Brain microvascular endothelial cell (primary cell): ENCODE results near the gene IMPA2.
A peak's percentile ranks its signal among the peaks of the same experiment; 100 is the strongest.

Experiments used
- DNase-seq: peaks from one replicate; pipeline ENCODE4 v3.0.0-alpha.2; 2020
- H3K27ac ChIP-seq: fragments of 250-450 bp; sonication (Bioruptor Pico); 2 replicates; pipeline ENCODE4 v1.5.1; 2020; ENCODE audit warnings: mild to moderate bottlenecking, moderate library complexity
- H3K27me3 ChIP-seq: fragments of 250-450 bp; sonication (Bioruptor Pico); replicated peaks from 2 replicates; pipeline ENCODE4 v1.5.1; 2020; ENCODE audit warnings: mild to moderate bottlenecking
- H3K36me3 ChIP-seq: fragments of 250-450 bp; sonication (Bioruptor Pico); replicated peaks from 2 replicates; pipeline ENCODE4 v1.5.1; 2020; ENCODE audit warnings: mild to moderate bottlenecking
- H3K4me3 ChIP-seq: 2 replicates; pipeline ENCODE4 v1.5.1; 2011; ENCODE audit warnings: low read depth, mild to moderate bottlenecking, control low read depth, low read length, moderate library complexity
- CTCF ChIP-seq: IDR thresholded peaks from 2 replicates; pipeline ENCODE4 v1.5.1; 2011; ENCODE audit warnings: low read depth, mild to moderate bottlenecking, moderate library complexity, low read length, control low read depth, inconsistent platforms; ENCODE audit errors: missing control alignments
- in situ Hi-C: cut with HindIII; loops from 2 replicates; pipeline ENCODE4 v1.10.0; 2017; ENCODE audit warnings: low sequenced_read_pairs, low pct_ligation_motif_present

The IMPA2 gene

DNA sequence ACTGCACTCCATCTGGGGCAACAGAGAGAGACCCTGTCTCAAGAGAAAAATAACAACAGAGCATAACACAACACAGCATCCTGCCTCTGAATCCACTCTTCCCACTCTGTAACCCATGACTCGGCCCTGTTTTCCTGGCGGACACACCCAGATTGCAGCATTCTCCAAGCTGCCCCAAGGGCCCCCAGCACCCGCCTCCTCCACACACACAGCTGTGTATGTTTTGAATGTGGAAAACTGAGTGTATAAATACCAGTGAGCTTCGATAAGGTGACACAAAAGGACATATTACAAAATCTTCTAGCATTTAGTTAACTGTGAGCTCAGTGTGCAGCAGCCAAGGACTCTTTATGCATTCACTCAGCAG is 13.0 kb downstream of the IMPA2 start:
- H3K36me3 ChIP-seq, result no peaks in the 10 kb centered on the region

DNA sequence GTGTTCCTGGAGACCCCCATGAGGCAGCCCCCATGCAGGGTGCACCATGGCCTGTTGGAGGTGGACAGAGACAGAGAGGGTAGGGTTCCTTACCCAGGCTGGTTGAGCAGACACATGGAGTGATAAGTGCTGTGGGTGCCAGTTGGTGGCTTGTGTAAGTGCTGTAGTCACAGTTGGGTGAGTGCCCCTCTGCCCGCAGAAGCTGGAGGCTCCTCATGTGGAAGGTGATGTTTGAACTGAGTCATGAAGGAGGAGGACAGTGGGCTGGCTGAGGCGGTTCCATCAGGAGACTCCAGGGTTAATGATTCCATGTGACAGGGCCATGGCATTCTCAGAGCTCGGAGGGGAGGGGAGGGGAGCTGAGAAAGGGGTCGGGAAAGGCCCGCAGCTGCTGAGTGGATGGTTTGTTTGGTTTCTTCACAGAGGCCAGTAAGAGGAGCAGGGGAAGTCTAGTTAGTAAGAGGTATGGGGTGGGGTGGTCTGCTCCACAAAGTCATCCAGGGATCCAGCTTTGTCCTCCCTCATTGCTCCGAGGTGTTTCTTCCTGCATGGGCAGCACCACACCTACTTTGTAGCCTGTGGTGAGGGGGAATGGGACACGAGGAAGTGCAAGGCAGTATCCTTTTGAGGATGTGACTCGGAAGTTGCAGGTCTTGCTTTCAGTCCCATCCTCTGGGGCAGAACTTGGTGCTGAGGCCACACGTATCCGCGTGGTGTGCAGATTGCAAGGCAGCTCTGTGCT is 13.6 kb downstream of the IMPA2 start:
- DNase-seq, result no peak
- Histone ChIP-seq H3K27me3 (no peaks in the 10 kb centered on the region), H3K27ac (no peak overlapping the region), H3K36me3 (no peaks in the 10 kb centered on the region), H3K4me3 (no peak overlapping the region)
- TF ChIP-seq CTCF, result no peak
- in situ Hi-C loops, result no loop called here

More for the DNA sequence above, 13.0 kb downstream of the IMPA2 start:
- no peak for TF ChIP-seq CTCF
- in situ Hi-C loops, result no loop called here
- Histone ChIP-seq H3K27ac (no peak overlapping the region), H3K4me3 (no peak overlapping the region), H3K27me3 (no peaks in the 10 kb centered on the region)
- DNase-seq, result peak; percentile 28

DNA sequence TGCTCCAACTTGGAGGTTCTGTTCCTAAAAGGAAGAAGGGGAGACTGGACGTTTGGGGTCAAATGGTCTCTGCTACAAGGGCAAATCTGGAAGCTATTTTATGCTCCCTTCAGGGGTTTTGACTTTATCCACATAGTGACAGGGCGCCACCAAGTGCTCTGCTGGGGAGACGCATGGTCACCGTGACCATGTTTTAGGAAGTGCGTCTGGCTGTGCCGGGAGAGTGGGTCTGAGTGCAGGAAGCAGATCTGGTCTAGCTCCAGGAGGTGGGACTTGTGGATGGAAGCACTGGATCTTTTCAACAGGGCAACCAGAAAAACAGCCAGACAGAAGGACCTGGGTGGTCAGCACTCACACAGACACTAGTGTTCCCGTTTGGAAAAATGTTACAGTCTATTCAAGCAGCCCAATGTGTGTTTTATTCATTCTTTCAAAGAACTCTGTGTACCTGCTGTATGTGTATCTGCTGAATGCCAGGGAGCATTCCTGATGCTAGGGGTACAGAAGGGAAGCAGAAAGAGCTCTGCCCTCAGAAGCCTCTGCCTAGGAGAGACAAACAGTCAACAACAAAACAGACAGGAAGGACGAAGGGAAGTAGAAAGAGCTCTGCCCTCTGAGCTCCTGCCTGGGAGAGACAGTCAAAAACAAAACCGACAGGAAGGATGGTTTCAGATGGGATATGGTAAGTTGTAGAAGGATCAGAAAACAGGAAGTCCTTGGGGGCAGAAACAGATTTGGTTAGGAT is 14.3 kb downstream of the IMPA2 start:
- TF ChIP-seq CTCF, result peak; percentile 90
- DNase-seq, result peak; percentile 56
- Histone ChIP-seq H3K27me3 (no peaks in the 10 kb centered on the region), H3K36me3 (no peaks in the 10 kb centered on the region), H3K4me3 (no peak overlapping the region), H3K27ac (no peak overlapping the region)
- in situ Hi-C loops, result no loop called here

DNA sequence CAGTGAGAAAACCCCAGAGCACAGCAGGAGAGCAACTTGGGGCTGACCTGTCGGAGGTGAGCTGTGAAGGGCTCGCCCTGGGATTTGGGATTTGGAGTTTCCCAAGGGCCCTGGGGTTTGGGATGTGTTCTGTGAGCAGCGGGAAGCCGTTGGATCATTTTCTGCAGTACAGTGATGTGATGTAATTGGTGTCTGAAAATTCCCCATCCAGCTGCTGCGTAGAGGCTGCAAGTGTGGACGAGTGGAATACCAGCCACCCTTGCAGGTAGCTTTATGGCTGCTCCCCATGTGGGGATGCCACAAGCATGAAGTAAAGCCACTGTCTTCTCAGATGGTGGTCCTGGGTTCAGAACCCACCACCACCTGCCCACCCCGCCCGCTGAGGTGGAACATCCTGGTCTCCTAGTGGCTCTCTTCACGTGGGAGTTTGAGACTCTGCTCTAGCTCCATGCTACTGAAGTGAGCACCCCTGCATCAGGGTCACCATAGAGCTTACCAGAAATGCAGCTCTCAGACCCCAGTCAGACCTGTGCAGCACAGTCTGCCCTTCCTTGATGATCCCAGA is 15.0 kb downstream of the IMPA2 start:
- TF ChIP-seq CTCF, result no peak
- H3K27ac ChIP-seq, result no peak overlapping the region
- no peaks in the 10 kb centered on the region for H3K36me3 ChIP-seq
- no peak for DNase-seq
- in situ Hi-C loops, result no loop called here
- no peak overlapping the region for H3K4me3 ChIP-seq
- no peaks in the 10 kb centered on the region for H3K27me3 ChIP-seq

DNA sequence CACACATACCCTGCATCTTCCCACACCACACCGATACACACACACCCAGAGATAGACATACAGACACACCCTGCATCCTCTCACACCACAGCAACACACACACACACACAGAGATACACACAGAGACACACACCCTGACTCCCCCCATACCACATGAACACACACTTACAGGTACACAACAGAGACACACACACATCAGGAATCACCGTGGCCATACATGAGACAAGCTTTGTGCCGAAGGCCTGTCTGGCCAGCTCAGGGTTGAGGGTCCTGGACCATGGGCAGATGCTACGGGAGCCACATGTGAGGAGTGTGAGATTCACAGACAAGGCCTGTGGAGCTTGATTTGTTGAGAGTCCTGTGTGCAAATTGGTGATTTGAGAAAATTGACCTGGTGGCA is 15.6 kb downstream of the IMPA2 start:
- Histone ChIP-seq H3K36me3 (no peaks in the 10 kb centered on the region), H3K4me3 (no peak overlapping the region), H3K27me3 (no peaks in the 10 kb centered on the region), H3K27ac (no peak overlapping the region)
- in situ Hi-C loops, result no loop called here
- TF ChIP-seq CTCF, result no peak
- DNase-seq, result no peak
